ENCODE results near the gene CDC40.

CDC40 gene

GRCh38 chr6:110180228-110181008 lies at the start of gene CDC40:
Gene CDC40 (plus strand): TSS chr6:110180427. CDS start chr6:110180445, 18 bp downstream.
- DNase-seq = peak; percentile 78

DNA sequence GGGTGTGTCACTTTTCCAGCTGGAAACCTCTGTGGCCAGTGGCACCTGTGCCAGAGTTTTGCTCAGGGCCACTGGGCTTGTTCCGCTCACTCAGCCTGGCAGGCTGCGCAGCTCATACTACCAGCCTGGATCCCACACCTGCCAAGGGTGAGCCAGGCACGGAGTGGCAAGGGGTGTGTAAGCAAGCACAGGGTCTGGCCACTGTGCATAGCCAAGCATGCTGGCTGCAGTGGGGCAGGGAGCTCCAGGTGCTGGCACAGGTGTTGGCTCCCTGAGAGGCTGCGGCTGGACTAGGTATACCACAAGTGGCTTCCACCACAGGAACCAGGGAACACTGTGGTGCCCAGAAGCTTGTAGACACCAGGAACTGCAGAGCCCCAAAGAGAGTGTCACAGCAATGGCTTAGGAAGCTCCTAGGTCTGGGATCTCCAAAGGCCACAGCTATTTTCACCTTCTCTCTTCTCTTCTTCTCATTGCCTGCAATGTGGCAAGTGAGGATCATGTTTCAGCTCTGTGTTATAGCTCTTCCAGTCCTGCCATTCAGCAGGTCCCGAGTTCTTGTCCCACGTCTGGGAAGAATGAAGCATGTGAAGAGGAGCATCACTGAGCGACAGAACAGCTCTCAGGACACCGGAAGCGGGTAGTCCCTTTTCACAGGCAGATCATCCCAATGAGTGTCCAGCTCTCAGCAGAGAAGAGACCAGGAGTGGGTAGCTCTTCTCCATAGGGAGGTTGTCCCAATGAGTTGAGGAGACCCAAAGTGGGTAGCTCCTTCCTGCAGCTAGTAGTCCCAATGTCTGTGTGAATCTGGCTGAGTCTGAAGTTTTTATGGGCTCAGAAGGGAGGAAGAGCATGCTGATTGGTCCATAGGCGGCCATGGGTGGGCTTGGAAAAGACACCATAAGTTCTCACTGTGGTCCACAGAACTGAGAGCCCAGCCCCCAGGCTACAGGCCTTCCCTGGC lies 42.0 kb upstream of the CDC40 start:
- no peak for DNase-seq

DNA sequence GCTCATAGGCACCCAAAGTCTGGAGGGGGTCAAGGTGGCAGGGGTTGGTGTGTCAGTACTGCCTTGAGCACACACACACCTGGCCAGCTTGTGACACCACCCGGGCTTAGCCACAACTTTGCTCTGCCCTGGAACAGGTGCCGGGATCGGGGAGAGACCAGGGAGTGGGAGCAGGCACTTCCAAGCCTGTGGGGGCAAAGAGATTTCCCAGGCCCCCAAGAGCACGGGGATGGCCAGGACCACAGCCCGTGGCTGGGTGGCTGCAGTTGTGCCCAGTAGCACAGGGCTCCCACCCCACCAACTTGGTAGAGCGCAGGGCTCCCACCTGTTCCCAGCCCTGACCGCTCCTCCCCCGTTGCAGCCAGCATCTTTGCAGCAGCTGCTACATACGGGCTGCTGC lies 41.2 kb upstream of the CDC40 start:
- no peak for DNase-seq

DNA sequence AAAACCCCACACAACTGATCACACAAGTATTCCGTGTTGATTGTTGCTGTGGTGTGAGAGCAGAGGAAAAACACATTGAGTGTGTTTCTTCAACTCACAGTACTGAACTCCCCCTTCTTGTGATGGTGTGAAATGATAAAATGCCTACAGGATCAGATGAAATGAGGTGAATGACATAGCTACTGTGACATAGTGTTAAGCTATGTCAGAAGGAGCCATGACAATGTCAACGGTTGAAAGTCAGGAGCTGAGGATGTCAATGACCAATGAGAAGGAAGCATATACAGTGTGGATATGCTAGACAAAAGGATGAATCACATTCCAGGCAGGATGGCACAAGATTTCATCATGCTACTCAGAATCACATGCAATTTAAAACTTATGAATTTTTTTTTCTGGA lies 39.6 kb upstream of the CDC40 start:
- DNase-seq = no peak

GRCh38 chr6:110147870-110148269 lies 32.4 kb upstream of the CDC40 start:
- DNase-seq = no peak

DNA sequence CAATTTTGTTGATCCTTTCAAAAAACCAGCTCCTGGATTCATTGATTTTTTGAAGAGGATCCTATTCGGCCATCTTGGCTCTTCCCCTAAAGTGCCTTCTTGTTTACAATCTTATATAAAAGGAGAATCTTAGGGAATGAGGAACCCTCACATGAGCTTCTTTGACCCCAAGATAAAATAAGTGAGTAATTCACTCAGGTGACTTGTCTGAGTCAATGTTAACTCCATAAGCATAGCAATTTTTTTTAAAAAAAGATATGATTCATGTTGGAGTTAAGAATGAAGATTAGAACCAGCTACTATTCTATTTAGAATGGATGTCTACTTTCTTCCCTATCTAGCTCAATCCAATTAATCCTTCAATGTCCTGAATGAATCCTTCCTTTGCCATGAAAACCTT lies 21.7 kb upstream of the CDC40 start:
- no peak for DNase-seq

GRCh38 chr6:110170081-110170480 lies 10.1 kb upstream of the CDC40 start:
- no peak for DNase-seq

- no peak for DNase-seq
Observed at GRCh38 chr6:110173506-110174132, 6.6 kb upstream of the CDC40 start.

- DNase-seq = peak; percentile 85
Observed at GRCh38 chr6:110178626-110179405, 1.4 kb upstream of the CDC40 start.

DNA sequence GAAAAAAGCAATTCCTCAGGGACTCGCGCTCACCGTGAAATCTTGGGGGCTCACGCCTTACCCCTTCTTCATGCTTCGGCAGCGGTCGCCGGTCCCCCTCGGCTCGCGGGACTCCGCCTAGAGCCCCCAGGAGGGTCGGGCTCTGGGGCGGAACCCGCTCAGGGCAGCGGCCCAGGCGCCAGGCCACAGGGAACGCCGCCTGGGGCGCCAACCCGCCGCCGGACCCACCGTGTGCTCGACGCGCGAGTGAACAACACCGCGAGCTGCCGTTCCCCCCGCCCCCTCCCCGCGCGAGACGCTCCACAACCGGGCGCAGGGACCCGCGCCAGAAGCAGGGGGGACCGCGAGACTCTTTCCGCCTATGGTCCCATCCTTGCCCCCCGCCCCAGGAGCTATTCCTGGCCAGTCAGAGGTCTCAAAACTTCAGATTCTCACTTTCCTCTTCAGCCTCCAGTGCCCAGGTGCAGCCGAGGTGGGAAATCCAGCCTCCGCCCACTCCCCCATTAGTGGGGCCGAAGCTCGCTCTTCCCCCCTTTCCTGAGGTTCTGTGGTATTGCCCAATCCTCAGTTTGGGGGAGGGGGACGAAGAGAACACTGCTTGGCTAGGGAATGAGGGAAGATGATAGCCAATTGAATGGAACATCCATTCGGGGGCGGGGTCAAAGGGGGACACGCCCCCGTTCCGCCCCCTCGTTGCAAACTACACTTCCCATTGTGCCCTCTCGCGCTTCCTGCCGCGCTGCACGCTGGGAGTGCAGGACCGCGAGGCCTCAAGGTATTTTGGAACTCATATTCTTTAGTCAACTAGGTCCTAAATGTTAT lies 610 bp upstream of the CDC40 start, which contains the start of gene WASF1:
TSS of gene WASF1 (minus strand) at position 265 of the 822 bp plus-strand sequence. CDS start 52,069 bp downstream, outside the sequence.
- peak; percentile 98 for DNase-seq

- DNase-seq = no peak
Observed at GRCh38 chr6:110181131-110182030, 1.2 kb downstream of the CDC40 start.

GRCh38 chr6:110183292-110183885 lies 3.2 kb downstream of the CDC40 start:
- DNase-seq = no peak

- no peak for DNase-seq
Observed at GRCh38 chr6:110185879-110186278, 5.7 kb downstream of the CDC40 start.

- no peak for DNase-seq
Observed at GRCh38 chr6:110188791-110189190, 8.6 kb downstream of the CDC40 start.

GRCh38 chr6:110190726-110191125 lies 10.5 kb downstream of the CDC40 start:
- DNase-seq = no peak

DNA sequence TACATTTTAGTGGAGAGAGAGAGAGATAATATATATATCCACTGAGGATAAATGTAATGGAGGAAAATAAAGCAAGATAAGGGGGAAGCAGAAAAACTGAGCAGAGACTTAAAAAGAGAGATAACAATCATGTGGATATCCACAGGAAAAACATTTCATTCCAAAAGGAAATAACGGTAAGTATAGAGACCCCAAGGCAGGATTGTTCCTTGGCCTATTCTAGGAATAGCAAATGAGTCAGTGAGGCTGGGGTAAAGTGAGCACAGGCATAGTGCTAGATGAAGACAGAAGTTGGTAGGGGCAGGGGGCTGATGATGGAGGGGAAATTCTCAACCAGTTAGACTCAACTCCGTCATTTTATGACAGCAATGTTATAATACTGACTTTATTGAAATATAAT lies 11.2 kb downstream of the CDC40 start:
- no peak for DNase-seq

GRCh38 chr6:110195639-110196038 lies 15.4 kb downstream of the CDC40 start:
- no peak for DNase-seq

GRCh38 chr6:110196874-110197273 lies 16.6 kb downstream of the CDC40 start:
- no peak for DNase-seq

DNA sequence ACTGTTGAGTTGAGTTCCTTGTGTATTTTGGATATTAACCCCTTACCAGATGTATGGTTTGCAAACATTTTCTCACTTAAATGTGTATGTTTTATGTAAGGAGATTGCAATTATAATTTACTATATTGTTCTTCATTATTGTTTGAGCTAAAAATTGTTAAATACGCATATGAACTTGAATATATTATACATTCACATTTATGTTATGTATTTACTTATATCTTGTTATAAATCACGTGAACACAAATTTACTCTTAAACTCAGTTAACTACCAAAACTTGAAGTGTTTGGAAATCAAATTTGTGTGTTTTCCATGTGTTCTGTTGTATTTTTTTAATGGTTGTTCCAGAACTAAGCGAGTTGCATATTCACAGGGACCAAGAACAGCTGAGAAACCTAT lies 18.3 kb downstream of the CDC40 start:
- no peak for DNase-seq

Data from NCI-H146 (cell line).